Measurements from ENCODE around the gene XXYLT1.

DNA sequence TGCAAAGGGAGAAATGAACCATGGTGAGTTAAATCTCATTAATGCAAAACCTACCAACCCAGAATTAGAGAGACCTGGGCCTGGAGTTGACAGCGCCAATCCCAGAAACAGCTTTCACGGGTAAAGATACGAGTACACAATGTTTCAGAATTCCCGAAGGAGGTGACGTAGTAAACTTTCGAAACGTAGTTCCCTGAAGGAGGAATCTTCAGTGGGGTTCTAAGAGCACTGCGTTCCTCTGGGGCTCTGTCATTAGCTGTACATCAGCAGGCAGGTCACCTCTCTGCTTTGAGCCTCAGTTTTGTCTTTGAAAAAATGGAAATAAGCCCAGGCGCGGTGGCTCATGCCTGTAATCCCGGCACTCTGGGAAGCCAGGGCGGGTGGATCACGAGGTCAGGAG lies 152.3 kb downstream of the XXYLT1 start:
- no peak for TF ChIP-seq CTCF (optimal IDR thresholded peaks at IDR 0.05 in 1 of 3, IDR thresholded peaks at IDR 0.05 in 1 of 3, conservative IDR thresholded peaks at IDR 0.05 in 1 of 3; ENCODE audit: extremely low read depth in 1 of 3, insufficient read depth in 2 of 3, low read length in 3 of 3)
- TF ChIP-seq EZH2 (IDR thresholded peaks at IDR 0.05; ENCODE audit: low read length), result no peak
